HG03457 (cell line): ENCODE measurements around the gene AGAP1.

Source experiments
- ATAC-seq: cut with Tn5 transposase; IDR thresholded peaks from one replicate; pipeline ENCODE4 v1.9.1; 2021; ENCODE audit warnings: moderate number of reproducible peaks; ENCODE audit not compliant: unreplicated experiment

AGAP1 gene

DNA sequence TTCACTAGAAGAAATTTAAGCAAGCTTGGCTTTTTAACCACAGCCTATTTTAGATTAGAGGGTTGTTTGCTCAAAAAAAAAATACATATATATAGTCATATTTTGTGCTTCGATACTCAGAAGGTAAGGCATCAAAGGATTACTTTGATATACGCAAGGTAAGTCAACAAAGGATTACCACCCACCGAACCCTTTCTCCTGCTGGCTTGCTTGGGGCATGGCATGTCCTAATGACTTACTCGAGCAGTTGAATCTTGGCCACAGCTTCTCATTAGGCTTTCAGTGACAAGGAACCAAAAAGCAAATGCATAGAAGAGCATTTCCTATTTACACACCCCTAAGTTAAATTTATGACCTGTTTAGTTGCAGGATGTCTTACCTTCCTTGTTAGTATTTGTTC lies 295.7 kb downstream of the AGAP1 start:
- ATAC-seq = no peak

DNA sequence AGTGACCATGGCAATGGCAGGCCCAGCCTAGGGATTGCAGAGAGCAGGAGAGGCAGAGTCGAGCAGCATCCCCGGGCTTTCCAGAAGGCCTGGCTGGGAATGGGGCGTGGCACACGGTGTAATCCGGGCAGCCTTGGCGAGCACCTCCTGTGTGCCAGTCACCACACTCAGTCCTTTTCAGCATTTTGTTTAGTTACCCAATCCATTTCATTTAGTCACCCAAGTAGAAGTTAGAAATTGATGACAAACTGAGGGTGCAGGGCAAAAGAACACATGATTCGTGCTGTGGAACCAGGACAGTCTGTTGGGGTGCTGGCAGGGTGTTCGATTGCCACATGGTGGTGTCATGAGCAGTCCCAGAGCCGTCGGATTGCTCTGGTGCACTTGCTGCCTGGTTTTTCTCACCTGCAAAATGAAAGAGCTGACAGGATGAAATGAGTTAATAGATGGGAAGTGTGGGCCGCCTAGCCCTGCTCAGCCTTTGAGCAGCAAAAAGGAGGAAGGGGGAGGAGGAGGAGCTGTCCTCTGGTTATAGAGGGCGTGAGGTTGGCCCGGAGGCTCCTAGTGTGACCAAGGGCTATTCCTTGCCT lies 299.4 kb downstream of the AGAP1 start:
- no peak for ATAC-seq

DNA sequence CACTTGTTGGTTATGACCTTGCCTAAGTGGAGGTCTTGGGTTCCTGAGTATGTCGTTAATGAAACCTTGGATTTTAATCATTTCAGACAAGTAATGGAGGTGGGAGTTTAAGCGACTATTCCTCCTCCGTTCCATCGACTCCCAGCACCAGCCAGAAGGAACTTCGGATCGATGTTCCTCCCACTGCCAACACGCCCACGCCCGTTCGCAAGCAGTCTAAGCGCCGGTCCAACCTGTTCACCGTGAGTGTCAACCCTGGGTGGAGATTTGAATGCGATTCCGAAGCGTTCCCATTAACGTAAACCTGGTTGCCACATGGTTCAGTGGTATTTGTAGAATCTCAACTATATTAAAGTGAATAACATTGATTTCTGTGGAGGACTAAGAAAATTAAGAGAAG lies 305.4 kb downstream of the AGAP1 start:
- ATAC-seq = no peak

DNA sequence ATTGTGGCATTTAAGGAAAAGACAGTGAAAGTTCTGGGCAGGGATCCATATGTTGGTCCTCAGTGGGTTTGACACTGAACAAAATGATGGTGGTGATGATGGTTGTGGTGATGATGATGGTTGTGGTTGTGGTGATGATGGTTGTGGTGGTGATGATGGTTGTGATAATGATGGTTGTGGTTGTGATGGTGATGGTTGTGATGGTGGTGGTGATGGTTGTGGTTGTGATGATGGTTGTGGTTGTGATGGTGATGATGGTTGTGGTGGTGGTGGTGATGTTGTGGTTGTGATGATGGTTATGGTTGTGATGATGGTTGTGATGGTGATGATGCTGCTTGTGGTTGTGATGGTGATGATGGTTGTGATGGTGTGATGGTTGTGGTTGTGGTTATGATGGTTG lies 308.7 kb downstream of the AGAP1 start:
- no peak for ATAC-seq

DNA sequence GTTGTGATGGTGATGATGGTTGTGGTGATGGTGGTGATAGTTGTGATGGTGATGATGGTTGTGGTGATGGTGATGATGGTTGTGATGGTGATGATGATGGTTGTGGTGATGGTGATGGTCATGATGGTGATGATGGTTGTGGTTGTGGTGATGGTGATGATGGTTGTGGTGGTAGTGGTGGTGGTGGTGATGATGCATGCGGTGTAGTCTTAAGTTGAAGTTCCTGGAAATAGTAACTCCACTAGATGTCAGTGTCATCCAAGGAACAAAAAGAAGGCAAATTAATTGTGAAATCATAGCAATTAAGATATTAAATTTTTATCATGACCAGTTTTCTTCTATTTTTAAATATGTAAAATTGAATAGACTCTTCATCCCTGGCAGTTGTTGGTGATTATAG lies 309.2 kb downstream of the AGAP1 start:
- ATAC-seq = no peak

- ATAC-seq = no peak
Observed at GRCh38 chr2:235804676-235805075, 310.8 kb downstream of the AGAP1 start.

GRCh38 chr2:235806986-235807750 lies 313.3 kb downstream of the AGAP1 start:
- ATAC-seq = no peak

DNA sequence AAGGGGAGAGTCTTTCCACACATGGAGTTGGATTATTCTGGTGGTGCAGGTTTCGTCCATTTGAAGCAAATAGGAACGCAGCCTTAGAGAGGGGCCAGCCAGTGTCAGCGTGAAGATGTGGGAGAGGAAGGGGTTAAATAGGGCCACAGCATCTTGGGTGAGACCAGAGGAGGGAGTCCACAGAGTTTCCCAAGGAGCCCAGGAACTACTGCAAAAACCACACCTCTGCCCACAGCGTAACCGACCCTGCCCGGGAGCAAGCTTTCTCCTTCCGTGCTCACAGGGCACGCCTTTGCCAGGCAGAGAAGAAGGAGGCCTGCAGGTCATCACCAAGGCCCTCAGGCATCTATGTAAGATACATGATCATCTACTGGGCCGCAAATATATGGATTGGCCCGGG lies 314.5 kb downstream of the AGAP1 start:
- ATAC-seq = no peak

DNA sequence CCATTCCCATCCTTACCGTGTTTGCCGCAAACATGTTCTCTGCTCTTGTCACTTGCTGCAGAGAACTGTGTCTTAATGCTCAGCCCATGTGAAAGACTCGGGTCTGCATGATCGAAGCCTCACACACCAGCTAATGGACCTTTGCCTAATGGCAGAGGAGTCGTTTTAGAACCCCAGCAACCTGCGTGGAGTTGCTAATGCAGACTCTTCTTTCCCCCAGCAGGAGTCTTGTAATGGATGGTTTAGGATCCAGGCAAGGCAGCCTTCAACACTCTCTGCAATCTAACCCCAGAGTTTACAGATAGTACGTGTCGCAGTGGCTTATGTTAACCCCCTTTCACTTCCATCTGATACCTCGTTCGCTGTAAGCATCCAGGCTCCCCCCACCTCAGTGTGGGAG lies 316.4 kb downstream of the AGAP1 start:
- no peak for ATAC-seq

DNA sequence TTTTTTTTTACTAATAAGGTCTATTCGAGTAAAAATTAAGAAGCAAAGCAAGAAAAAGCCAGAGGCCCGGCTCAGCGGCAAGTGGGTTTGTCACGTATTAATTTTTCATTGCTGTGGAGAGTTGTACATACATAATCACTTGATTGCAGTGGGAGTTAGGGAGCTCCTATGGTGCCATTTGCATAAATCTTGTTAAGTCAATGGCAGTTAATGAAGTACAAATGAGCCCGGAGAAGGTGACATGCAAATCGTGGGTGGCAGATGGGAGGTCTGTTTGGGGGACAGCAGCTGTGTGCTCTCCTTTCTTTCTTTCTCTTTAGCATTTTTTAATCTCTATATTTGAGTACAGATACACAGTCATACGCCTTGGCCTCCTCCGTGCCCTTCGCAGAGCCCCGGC lies 317.0 kb downstream of the AGAP1 start:
- no peak for ATAC-seq

DNA sequence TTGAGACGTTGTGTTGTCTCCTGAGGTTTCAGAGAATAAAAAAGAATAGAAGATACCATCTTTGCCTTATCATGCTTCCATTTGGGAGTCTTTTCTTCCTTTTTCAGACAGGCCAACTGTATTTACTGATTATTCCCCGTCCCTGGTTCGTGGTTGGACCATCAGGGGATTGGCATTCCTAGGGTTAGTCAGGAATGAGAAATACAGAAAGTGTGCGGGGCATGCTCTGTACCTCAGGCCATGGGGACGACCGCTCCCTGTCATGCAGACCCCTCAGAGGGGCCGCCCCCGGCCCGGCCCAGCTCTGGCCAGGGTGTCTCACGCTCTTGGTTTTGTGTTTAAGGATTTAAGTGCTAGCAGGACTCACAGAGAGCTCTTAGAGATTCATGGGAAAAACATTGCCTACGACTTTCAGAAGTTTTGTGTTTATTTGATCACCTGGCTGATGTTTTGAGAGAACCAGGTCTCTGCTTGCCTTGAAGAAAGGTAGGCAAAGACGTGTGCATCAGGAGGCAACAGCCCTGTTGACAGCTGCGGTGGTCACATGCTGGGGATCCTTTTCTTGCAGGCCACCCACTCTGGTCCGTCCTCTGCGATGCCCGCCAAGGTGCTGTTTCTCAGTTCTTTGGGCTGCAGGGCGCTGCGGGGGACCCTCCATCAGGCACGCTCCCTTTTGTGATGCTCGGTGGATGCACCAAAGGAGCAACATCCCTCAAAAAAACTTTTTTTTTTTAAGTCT lies 317.8 kb downstream of the AGAP1 start:
- no peak for ATAC-seq

GRCh38 chr2:235812185-235812665 lies 318.4 kb downstream of the AGAP1 start:
- no peak for ATAC-seq

- ATAC-seq = no peak
Observed at GRCh38 chr2:235813398-235813797, 319.6 kb downstream of the AGAP1 start.

GRCh38 chr2:235820571-235820970 lies 326.7 kb downstream of the AGAP1 start:
- no peak for ATAC-seq

DNA sequence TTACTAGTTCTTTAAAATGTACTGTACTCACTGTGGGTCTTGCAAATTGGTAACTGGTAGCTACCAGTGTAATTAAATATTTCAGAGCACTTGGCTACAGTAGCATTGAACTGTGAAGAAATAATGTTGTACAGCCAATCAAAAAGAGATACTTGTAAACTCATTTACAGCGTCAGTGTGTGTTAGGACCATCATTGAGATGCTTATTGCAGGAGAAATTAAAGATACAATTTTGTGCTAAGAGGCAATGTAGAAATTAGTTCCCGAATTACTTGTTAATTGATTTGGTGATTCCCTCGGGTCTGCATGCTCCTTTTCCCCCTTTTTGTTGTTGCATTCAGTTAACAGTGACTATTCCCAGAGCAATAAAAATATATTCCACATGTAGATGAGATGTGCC lies 330.5 kb downstream of the AGAP1 start:
- ATAC-seq = no peak

DNA sequence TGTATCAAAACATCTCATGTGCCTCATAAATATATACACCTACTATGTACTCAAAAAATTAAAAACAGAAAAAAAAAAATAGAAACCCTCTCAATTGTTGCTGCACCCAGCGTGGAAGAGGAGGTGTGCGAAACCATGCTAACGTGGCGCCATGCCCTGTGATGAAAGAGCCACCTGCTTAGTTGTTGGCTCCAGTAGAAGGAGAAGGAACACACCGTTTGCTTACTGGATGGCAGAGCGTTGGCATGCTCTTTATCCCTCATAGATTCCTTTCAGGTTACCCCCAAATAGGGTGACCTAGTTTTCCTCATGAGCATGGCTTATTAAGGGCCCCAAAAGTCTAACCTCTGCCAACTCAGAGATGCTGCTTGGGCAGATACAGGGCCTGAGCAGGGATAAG lies 332.1 kb downstream of the AGAP1 start:
- no peak for ATAC-seq

DNA sequence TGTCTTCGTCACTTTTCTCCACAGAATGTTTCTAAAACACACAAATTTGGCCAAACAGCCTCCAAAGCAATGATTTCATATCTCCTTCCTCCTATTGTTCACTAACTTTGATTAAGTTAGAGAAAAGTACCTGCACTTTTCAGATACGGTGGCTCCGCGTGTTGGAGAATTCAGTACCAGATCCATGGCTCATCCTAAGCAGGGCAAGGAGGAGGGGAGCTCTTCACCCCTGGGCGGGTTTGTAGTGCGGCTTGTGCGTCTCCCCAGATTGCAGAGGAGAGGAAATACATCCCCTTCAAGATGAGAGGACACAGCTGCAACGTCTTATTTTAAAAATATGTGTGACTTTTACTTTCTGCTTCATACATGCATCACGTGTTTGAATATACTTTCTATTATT lies 333.0 kb downstream of the AGAP1 start:
- ATAC-seq = no peak

DNA sequence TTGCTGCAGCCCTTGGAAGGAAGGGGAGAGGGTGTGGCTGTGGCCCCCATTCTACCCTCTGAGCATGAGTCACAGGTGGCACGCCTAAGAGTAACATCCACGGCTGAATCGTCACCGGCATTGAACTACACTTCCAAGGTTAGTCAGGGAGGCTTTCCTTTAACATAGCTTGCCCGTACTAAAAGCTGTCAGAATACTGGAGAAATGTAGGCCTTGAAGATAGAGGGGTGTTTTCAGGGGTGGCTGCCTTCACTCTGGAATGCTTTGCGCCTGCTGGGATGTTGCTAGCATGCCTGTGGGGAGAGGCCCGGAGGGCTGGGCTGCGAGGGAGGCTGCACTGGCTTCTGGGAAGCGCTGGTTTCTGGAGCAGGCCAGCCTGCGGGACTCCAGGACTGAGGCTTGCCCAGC lies 333.7 kb downstream of the AGAP1 start:
- no peak for ATAC-seq

- no peak for ATAC-seq
Observed at GRCh38 chr2:235829726-235830125, 335.9 kb downstream of the AGAP1 start.

GRCh38 chr2:235831755-235832154 lies 337.9 kb downstream of the AGAP1 start:
- no peak for ATAC-seq

DNA sequence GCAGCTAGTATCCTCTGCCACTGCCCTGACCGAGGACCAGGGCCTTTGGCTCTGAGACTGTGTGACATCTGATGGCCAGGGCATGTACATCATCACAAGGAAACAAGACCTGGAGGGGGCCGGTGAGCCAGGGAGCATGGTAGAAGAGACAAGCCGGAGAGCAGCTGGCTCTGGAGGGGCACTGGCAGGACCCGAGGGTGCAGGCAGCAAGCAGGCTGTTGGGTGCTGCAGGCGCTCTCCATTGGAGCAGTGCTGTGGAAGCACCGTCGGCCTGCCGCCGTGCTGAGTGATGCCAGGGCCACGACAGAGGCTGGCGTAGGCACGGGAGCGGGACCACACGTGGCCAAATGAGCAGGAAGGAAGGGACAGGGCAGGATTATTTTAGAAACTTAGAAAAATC lies 339.1 kb downstream of the AGAP1 start:
- ATAC-seq = no peak
